ENCODE measurements around the gene STT3B.
"Not testable (repeated sequence)": the region's sequence is repeated elsewhere in the genome, so short reads cannot be mapped to it uniquely, and the experiment has no call there.

STT3B gene

GRCh38 chr3:31555204-31555603 is 22.5 kb downstream of the STT3B start:
- DNase-seq: no peak

- DNase-seq: no peak
These were observed 27.3 kb downstream of the STT3B start for GRCh38 chr3:31559872-31560534.

- DNase-seq: no peak
These were observed 29.2 kb downstream of the STT3B start for GRCh38 chr3:31561891-31562290.

DNA sequence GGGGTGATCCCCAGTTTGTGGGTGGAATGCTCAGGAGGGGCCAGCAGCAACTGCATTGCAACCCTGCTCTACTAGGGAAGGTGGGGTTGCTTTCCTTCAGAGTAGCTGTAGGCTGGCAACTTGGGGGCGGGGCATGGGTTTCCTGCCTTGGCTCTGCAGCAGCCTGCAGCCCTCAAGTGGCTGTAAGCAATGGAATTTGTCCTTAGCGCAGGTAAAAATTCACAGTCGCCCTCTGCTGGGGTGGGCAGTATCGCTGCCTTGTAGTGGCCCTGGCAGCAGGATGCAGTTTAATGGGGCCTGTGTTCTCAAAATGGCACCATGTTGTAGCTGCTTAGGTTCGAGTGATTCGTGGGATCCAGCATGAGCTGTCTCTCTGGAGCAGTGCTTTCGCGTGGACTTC is 29.8 kb downstream of the STT3B start:
- peak in 1 of 4 experiments; percentile 31 for DNase-seq

DNA sequence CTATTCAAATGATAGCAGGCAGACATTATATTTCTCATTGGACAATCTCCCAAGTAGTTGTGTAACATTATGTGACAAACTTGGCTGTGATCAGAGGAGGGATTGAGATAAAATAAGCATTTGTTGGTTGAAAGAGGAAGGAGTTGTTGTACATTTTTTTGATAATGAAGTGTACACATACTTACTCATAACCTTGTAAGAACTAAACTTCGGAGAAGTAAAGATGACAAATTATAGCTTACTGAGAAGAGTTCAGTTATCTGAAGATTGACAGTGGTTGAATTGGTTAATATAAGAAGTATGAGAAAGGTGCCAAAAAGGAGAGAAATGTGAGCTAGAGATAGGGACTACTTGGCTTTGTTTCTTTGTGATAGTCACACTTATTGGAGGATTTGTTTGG is 32.6 kb downstream of the STT3B start:
- DNase-seq: no peak

GRCh38 chr3:31567036-31567435 is 34.3 kb downstream of the STT3B start:
- DNase-seq: no peak

DNA sequence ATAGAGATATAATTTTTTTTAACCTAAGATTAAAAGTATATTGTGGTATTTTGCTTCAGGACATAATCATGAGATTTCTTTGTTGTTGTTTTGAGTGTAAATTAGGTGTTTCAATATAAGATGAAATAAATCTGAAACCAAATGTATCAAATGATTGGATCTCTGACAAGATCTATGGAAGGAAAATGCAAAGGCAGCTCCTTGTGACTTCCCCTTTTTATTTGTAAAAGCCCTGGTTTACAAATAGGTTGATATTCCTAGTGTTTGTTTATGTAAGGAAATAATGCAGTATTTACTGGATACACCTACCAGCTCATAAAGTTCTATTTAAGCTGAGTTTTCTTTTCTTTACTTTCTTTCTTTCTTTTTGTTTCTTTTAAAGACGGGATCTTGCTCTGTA is 35.9 kb downstream of the STT3B start:
- DNase-seq: no peak

DNA sequence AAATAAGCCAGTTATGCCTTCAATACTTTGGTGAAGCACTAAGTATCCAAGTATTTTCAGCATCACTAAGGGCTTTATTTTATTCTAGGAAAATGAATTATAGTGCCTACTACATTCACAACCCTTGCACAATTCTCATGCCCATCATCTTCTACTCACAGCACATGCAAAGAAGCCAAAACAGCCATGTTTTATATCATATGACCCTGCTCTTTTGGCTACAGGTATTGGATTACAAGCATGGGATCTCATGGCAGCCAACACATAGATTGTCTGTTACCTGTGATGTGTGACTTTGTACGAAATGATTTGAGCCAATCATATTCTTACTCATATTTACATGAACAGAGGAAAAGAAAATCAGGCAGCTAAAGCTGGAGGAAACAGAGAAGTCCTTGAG is 38.6 kb downstream of the STT3B start:
- DNase-seq: no peak

DNA sequence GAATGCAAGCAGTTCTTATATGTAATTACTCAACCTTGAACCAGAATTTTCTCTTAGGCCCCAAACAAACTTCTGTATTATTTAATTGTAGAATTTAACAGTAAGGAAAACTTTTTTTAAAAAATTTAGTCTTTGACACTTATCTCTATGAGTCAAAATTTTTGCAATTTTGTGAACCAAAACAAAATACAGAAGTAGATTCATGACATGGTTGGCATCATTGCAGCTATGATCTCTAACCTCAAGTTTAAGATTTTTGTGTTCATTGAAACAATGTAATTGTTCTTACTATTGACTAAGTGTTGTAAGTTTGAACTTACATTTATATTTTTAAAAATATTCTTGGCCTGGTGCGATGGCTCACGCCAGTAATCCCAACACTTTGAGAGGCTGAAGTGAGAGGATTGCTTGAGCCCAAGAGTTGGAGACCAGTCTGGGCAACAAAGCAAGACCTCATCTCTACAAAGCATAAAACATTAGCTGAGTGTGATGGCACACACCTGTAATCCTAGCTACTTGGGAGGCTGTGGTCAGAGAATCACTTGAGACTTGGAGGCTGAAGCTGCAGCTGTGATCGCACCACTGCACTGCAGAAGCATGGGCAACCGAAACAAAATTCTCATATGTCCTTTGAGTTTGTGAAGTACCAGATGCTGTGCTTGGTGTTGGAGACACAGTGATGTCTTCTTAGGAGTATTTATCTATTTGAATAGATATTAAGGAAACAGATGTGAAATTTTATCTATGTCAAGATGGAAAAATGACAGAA is 39.7 kb downstream of the STT3B start:
- DNase-seq: no peak

GRCh38 chr3:31573036-31573779 is 40.5 kb downstream of the STT3B start:
- no peak for DNase-seq

GRCh38 chr3:31575448-31575847 is 42.7 kb downstream of the STT3B start:
- DNase-seq: no peak

- DNase-seq: no peak
These were observed 43.8 kb downstream of the STT3B start for GRCh38 chr3:31576521-31576920.

- DNase-seq: no peak
These were observed 44.5 kb downstream of the STT3B start for GRCh38 chr3:31577232-31577631.

- no peak for DNase-seq
These were observed 47.1 kb downstream of the STT3B start for GRCh38 chr3:31579828-31580227.

- DNase-seq: no peak
These were observed 47.9 kb downstream of the STT3B start for GRCh38 chr3:31580645-31581044.

DNA sequence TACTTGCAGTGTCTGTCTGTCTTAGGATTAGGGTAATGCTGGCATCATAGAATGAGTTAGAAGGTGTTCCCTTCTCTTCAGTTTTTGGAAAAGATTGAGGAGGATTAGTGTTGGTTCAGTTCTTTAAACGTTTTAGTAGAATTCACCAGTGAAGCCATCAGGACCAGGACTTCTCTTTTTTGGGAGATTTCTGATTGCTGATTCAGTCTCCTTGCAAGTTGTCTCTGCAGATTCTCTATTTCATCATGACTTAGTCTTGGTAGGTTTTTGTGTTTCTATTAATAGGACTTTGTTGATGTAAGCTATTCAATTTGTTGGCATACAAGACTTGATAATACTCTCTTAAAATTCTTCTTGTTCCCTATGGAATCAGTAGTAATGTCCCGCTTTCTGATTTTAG is 48.9 kb downstream of the STT3B start:
- DNase-seq: no peak

DNA sequence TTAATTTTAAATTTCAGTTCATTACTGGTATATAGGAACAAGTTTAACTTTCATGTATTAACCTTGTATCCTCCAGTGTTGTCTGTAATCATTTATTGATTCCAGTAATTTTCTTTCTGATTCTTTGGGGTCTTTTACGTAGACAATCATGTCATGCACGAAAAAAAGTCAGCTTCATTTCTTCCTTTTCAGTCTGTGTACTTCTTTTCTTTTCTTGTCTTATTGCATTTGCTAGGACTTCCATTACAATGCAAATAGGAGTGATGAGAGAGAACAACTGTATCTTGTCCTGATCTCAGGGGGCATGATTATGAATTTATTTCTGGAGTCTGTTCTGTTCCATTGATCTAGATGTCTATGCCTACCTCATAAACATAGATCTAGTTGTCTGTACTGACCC is 56.5 kb downstream of the STT3B start:
- DNase-seq: no peak

DNA sequence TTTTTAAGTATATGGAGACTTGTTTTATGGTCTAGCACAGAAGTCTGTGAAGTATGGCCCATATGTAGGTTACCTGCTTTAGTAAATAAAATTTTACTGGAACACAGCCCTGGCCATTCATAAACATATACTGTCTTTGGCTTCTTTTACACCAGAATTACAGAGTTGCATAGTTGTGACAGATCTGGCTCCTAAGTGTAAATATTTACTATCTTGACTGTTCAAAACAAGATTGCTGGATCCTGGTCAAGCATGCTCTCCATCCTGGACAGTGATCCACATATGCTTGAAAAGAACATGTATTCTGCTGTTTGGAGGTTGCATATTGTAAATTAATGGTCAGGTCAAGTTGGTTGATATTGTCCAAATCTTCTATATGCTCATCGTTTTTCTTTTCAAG is 57.9 kb downstream of the STT3B start:
- no peak for DNase-seq

- DNase-seq: no peak
These were observed 60.0 kb downstream of the STT3B start for GRCh38 chr3:31592764-31593163.

DNA sequence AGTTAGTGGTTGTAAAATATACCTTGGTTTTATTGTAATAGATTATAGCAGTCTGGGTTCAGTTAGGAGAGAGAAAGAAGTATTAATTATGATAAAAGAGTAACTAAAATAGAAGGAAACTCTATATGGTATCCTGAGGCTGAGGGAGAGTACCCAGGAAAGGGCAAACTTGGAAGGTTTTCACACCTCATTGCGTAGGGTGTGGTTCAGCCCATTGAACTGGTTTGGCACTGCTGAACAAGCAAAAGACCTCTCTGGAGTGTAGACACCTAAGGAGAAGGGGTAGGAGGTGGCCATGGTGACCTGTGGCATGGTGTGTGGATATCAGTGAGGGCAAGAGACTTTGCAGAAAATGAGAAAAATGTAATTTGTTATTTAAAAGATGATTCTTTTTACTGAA is 63.5 kb downstream of the STT3B start:
- no peak for DNase-seq

DNA sequence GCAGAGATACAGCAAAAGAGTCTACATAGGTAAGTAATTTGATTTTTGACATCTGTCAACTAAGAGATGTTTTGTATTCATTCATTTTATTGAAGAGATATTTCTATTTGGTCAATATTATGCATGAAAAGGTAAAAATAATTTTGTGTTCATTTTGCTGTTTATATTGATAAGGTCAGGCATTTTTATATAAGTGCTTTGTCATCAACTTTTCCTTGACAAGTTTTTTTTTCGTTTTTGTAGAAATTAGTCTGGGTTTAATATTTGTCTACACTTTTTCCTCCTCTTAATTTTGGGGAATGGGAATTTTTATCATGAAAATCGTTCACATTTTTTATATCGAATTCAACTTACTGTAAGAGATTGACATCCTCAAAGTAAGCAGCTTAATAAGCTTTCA is 67.7 kb downstream of the STT3B start:
- no peak for DNase-seq

DNA sequence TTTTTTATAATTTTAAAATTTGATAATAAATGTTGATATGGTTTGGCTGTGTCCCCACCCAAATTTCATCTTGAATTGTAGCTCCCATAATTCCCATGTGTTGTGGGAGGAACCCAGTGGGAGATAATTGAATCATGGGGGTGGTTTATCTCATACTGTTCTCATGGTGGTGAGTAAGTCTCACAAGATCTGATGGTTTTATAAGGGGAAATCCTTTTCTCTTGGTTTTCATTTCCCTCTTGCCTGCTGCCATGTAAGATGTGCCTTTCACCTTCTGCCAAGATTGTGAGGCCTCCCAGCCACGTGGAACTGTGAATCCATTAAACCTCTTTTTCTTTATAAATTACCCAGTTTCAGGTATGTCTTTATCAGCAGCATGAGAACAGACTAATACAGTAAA is 72.6 kb downstream of the STT3B start:
- not testable (repeated sequence) for DNase-seq

DNA sequence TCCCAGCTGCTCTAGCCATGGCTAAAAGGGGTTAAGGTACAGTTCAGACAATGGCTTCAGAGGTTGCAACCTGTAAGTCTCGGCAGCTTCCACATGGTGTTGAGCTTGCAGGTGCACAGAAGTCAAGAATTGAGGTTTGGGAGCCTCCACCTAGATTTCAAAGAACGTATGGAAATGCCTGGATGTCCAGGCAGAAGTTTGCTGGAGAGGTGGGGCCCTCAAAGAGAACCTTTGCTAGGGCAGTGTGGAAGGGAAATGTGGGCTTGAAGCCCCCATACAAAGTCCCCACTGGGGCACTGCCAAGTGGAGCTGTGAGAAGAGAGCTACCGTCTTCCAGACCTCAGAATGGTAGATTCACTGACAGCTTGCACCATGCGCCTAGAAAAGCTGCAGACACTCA is 73.7 kb downstream of the STT3B start:
- no peak for DNase-seq

DNA sequence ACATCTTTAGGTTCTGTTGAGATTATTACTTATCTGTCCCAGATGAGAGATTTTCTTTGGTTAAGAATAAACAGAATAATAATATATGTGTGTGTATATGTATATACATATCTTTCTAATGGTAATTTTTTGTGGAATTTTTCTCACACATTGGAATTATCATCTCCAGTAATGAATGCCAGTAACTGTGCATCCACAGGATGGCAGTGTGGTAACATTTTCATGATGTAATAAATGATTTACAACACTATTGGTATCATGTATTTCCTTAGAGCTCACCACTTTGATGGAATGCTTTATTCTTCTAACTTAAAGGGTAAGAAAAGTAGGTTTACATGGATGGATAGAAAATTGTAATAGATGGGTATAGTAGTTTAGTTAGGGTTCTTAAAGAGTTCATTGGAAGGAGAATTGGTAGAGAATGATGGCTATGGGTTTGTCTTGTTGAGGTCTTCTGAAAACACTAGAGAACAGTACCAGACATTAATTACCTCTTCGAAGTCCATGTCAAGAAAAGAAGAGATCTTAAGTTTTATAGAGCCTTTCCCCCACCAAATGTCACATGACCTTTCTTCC is 78.1 kb downstream of the STT3B start:
- no peak for DNase-seq
